RWPE2 (cell line): ENCODE data around the gene COL15A1.

Source experiments
- ATAC-seq: fragments of 200-7000 bp; cut with Tn5 transposase; 3 replicates; pipeline ENCODE4 v1.9.1; 2021; ENCODE audit warnings: low read depth
- DNase-seq: peaks from one replicate; pipeline ENCODE4 v3.0.0-alpha.2; 2020; ENCODE audit warnings: low spot score
- H3K27ac ChIP-seq: fragments of 450-650 bp; 2 replicates; pipeline ENCODE4 v1.5.1; 2017; ENCODE audit warnings: mild to moderate bottlenecking; ENCODE audit not compliant: poor library complexity, severe bottlenecking
- H3K27me3 ChIP-seq: fragments of 250-450 bp; sonication (Bioruptor Pico); 2 replicates; pipeline ENCODE4 v1.5.1; 2021; ENCODE audit warnings: mild to moderate bottlenecking, moderate library complexity; ENCODE audit not compliant: insufficient read depth, poor library complexity, severe bottlenecking
- H3K36me3 ChIP-seq: fragments of 250-450 bp; sonication (Bioruptor Pico); 2 replicates; pipeline ENCODE4 v1.5.1; 2020; ENCODE audit warnings: low read depth, mild to moderate bottlenecking, moderate library complexity
- H3K4me1 ChIP-seq: fragments of 250-450 bp; sonication (Bioruptor Pico); 2 replicates; pipeline ENCODE4 v1.5.1; 2021; ENCODE audit warnings: mild to moderate bottlenecking, moderate library complexity; ENCODE audit not compliant: insufficient read depth, poor library complexity, severe bottlenecking
- H3K4me3 ChIP-seq: fragments of 250-450 bp; sonication (Bioruptor Pico); 2 replicates; pipeline ENCODE4 v1.5.1; 2021; ENCODE audit warnings: mild to moderate bottlenecking, moderate library complexity; ENCODE audit not compliant: severe bottlenecking
- H3K9me3 ChIP-seq: fragments of 250-450 bp; sonication (Bioruptor Pico); 2 replicates; pipeline ENCODE4 v1.5.1; 2021; ENCODE audit warnings: mild to moderate bottlenecking, moderate library complexity; ENCODE audit not compliant: severe bottlenecking
- CTCF ChIP-seq: fragments of 450-650 bp; IDR thresholded peaks from one replicate; pipeline ENCODE4 v1.5.1; 2017; ENCODE audit warnings: mild to moderate bottlenecking, moderate library complexity; ENCODE audit not compliant: poor library complexity, severe bottlenecking

Gene COL15A1

GRCh38 chr9:98941946-98942523 lies 1.7 kb upstream of the COL15A1 start:
- no peaks in the 10 kb centered on the region for H3K4me1 ChIP-seq

GRCh38 chr9:98942906-98943681 lies 613 bp upstream of the COL15A1 start:
- no peaks in the 10 kb centered on the region for H3K36me3 ChIP-seq
- no peaks in the 10 kb centered on the region for H3K9me3 ChIP-seq
- no peak overlapping the region for H3K27ac ChIP-seq
- no peak for TF ChIP-seq CTCF
- peaks cover 65% of the 10 kb centered on the region for H3K27me3 ChIP-seq
- H3K4me1 ChIP-seq = no peaks in the 10 kb centered on the region
- peak; percentile 12; the same call in 2 of the 3 replicates for ATAC-seq
- DNase-seq = no peak
- H3K4me3 ChIP-seq = no peak overlapping the region

More at GRCh38 chr9:98941946-98942523, 1.7 kb upstream of the COL15A1 start:
- H3K27me3 ChIP-seq = peaks cover 65% of the 10 kb centered on the region
- no peak overlapping the region for H3K27ac ChIP-seq
- H3K9me3 ChIP-seq = no peaks in the 10 kb centered on the region
- ATAC-seq (no peak), DNase-seq (no peak)
- TF ChIP-seq CTCF = no peak
- H3K36me3 ChIP-seq = no peaks in the 10 kb centered on the region
- H3K4me3 ChIP-seq = no peak overlapping the region

- no peaks in the 10 kb centered on the region for H3K36me3 ChIP-seq
- H3K9me3 ChIP-seq = no peaks in the 10 kb centered on the region
- H3K27ac ChIP-seq = no peak overlapping the region
- peaks cover 65% of the 10 kb centered on the region for H3K27me3 ChIP-seq
- no peak for TF ChIP-seq CTCF
- ATAC-seq (peak; percentile 59), DNase-seq (no peak)
- H3K4me1 ChIP-seq = no peaks in the 10 kb centered on the region
- peak overlapping the region; percentile 21 for H3K4me3 ChIP-seq
These were observed 488 bp downstream of the COL15A1 start for GRCh38 chr9:98944057-98944733.

- Histone ChIP-seq H3K9me3 (no peaks in the 10 kb centered on the region), H3K4me3 (no peak overlapping the region), H3K36me3 (no peaks in the 10 kb centered on the region), H3K4me1 (no peaks in the 10 kb centered on the region), H3K27me3 (peaks cover 63% of the 10 kb centered on the region), H3K27ac (no peak overlapping the region)
- ATAC-seq = no peak
- no peak for DNase-seq
- no peak for TF ChIP-seq CTCF
These were observed 997 bp downstream of the COL15A1 start for GRCh38 chr9:98944734-98945074.

GRCh38 chr9:98949565-98949964 lies 5.9 kb downstream of the COL15A1 start:
- DNase-seq (no peak), ATAC-seq (no peak)
- Histone ChIP-seq H3K4me3 (no peak overlapping the region), H3K27me3 (peaks cover 16% of the 10 kb centered on the region), H3K4me1 (no peaks in the 10 kb centered on the region), H3K9me3 (no peaks in the 10 kb centered on the region), H3K27ac (no peak overlapping the region), H3K36me3 (no peaks in the 10 kb centered on the region)
- TF ChIP-seq CTCF = no peak
